Prostate gland (tissue), 2 donors: ENCODE measurements around the gene MPPED1.

ENCODE experiments used
- POLR2A ChIP-seq: fragments of 450-650 bp; IDR thresholded peaks from one replicate; pipeline ENCODE4 v1.6.1; 2016; ENCODE audit warnings: antibody characterized with exemption, mild to moderate bottlenecking
- TF ChIP-seq, protein P1 (sequence below), 4 experiments: fragments of 200-600 bp in 2 of 4; fragments of 450-650 bp in 2 of 4; sonication (generic) in 2 of 4; IDR thresholded peaks; 1 replicate in 3 of 4; 2 replicates in 1 of 4; pipeline ENCODE4 v1.5.1; 2016 to 2019; ENCODE audit warnings: antibody characterized with exemption in 4 of 4, mild to moderate bottlenecking in 2 of 4, moderate library complexity in 2 of 4

DNA sequence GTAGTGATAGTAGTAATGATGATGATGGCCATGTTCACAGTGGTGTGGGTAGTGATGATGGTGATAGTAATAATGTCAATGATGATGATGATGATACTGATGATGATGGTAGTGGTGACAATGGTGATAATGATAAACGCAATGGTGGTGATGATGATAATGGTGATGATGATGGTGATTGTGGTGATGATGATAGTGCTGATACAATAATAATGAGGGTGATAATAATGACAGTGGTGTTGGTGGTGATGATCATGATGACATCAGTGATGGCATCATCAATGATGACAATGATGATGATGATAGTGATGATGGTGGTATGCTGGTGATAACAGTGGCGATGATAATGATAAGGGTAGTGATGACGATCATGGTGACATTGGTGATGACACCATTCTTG, 92.3 kb downstream of the MPPED1 start:
- TF ChIP-seq, protein P1, sequence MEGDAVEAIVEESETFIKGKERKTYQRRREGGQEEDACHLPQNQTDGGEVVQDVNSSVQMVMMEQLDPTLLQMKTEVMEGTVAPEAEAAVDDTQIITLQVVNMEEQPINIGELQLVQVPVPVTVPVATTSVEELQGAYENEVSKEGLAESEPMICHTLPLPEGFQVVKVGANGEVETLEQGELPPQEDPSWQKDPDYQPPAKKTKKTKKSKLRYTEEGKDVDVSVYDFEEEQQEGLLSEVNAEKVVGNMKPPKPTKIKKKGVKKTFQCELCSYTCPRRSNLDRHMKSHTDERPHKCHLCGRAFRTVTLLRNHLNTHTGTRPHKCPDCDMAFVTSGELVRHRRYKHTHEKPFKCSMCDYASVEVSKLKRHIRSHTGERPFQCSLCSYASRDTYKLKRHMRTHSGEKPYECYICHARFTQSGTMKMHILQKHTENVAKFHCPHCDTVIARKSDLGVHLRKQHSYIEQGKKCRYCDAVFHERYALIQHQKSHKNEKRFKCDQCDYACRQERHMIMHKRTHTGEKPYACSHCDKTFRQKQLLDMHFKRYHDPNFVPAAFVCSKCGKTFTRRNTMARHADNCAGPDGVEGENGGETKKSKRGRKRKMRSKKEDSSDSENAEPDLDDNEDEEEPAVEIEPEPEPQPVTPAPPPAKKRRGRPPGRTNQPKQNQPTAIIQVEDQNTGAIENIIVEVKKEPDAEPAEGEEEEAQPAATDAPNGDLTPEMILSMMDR (IDR thresholded peaks at IDR 0.05): no peak
- TF ChIP-seq POLR2A: no peak
